RWPE1 (cell line): ENCODE measurements around the gene SSH2.

Experiments
- CTCF ChIA-PET: fragments of 350-600 bp; sonication (Branson Sonifier 250); formaldehyde crosslinking; extraction: SDS; loops from one replicate; lab custom pipeline; 2021; lab: Yijun Ruan, JAX
- POLR2A ChIA-PET: fragments of 400-600 bp; formaldehyde crosslinking; extraction: SDS; loops from one replicate; lab custom pipeline; 2020; ENCODE audit warnings: antibody characterized with exemption; ENCODE audit not compliant: low non-redundant PET; lab: Yijun Ruan, JAX
- DNase-seq: peaks from one replicate; pipeline ENCODE4 v3.0.0; 2012; ENCODE audit warnings: low spot score
- H3K27ac ChIP-seq: fragments of 450-650 bp; 2 replicates; pipeline ENCODE4 v1.5.1; 2017
- TF ChIP-seq, protein P1 (sequence below): fragments of 450-650 bp; conservative IDR thresholded peaks from 2 replicates; pipeline ENCODE4 v1.5.1; 2017; ENCODE audit warnings: low read depth, mild to moderate bottlenecking

The SSH2 gene

DNA sequence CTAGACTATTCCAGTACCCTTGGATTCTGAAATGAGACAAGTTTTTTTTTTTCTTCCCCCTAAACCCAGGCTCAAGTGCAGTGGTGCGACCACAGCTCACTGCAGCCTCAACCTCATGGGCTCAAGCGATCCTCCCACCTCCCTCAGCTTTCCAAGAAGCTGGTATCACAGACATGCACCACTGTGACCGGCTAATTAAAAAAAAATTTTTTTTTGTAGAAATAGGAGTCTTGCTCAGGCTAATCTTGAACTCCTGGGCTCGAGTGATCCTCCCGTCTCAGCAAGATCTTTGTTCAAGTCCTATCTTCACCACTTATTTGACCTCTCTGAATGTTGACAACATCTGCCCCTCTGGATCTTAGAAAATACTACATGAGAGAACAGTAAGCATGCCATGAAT lies 280.7 kb downstream of the SSH2 start:
- TF ChIP-seq, protein P1, sequence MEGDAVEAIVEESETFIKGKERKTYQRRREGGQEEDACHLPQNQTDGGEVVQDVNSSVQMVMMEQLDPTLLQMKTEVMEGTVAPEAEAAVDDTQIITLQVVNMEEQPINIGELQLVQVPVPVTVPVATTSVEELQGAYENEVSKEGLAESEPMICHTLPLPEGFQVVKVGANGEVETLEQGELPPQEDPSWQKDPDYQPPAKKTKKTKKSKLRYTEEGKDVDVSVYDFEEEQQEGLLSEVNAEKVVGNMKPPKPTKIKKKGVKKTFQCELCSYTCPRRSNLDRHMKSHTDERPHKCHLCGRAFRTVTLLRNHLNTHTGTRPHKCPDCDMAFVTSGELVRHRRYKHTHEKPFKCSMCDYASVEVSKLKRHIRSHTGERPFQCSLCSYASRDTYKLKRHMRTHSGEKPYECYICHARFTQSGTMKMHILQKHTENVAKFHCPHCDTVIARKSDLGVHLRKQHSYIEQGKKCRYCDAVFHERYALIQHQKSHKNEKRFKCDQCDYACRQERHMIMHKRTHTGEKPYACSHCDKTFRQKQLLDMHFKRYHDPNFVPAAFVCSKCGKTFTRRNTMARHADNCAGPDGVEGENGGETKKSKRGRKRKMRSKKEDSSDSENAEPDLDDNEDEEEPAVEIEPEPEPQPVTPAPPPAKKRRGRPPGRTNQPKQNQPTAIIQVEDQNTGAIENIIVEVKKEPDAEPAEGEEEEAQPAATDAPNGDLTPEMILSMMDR, result no peak
- DNase-seq, result no peak
- CTCF ChIA-PET, result no interaction called here
- POLR2A ChIA-PET, result no interaction called here
- peak overlapping the region; percentile 39; the same call in 1 of the 2 replicates for H3K27ac ChIP-seq

DNA sequence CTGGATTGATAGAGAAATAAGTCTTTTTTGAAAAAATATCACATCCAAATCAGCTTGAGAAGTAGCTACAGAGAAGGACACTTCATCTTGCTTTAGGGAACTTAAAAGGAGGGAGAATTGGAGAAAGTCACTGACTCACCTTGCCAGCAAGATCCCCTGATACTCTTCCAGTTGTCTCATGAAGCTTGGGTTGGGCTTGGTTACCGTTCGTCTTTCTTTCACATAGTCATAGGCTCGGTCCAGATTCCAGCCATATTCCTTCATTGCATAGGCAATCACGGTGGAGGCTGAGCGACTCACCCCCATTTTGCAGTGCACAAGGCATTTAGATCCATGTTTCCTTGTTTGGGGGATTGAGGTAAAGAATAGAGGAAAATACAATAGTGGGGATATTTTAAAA lies 282.0 kb downstream of the SSH2 start:
- TF ChIP-seq, protein P1, result no peak
- ChIA-PET POLR2A (no interaction called here), CTCF (interaction anchor here (0.6 kb wide), 1 partner anchor 736 kb away, joined by 4 read pairs; no protein-coding TSS in a partner anchor)
- H3K27ac ChIP-seq, result peak overlapping the region; percentile 93
- DNase-seq, result no peak

DNA sequence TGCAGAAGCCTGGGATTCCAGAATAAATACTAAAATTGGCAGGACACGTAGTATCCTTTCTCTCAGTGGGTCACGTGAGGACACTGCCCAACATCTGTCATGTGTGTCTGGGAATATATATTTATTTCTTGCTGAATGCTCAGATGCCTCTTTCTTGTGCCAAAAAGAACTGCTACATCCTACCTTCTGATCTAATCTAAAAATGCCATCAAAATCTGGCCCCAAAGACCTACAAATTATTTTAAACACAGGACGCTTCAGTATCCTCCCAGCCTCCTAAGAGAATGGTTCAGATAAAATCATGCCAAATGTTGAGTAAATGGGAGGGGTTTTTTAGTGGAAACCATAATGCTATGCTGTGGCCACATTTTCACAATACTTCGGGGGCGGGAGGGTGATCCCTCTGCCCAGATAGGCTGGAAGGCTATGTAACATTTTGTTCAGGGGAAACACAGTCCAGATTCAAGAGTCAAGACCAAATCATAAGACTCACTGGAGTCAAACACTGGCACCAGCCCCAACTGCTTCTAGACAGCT lies 284.4 kb downstream of the SSH2 start:
- DNase-seq, result no peak
- peak overlapping the region; percentile 93 for H3K27ac ChIP-seq
- ChIA-PET CTCF (no interaction called here), POLR2A (no interaction called here)
- TF ChIP-seq, protein P1, result no peak

DNA sequence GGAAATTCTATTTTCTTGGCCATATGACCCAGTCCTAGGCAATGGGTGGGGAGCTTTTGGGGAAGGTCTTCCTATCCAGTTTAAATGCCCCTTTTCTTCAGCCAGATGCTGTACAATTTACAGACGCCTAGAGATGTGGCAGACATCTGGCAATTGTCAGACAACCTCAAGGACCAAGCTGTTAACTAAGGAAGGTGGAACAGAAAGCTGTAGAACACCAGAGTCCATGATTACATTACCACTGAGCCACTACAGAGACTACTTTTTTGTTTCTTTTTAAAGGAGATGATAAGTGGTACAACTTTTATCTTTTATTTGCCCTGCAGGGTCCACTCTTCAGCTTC lies 286.2 kb downstream of the SSH2 start:
- ChIA-PET CTCF (interaction anchor here (1.1 kb wide), 1 partner anchor 26 kb away, joined by 3 read pairs; no protein-coding TSS in a partner anchor), POLR2A (no interaction called here)
- TF ChIP-seq, protein P1, result no peak
- no peak for DNase-seq
- H3K27ac ChIP-seq, result peak overlapping the region; percentile 93

DNA sequence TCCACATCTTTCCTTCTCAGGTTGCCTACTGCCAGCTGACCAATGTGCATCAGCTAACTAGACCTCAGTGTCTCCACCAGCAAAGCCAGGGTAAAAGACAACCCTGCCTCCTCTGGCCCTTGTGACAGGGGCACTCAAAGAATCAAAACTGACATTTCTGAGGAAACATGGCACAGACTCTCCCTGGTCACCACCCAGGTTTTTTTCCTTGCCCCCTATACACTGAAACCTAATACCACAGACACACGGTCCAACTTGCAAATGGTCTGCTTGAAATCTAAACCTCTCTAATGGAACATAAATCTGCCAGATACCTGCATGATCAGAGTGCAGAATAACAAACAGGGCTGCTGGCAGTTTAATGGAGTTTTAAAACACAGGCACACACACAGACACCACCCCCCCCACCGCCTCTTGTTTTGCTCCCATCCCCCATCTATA lies 287.8 kb downstream of the SSH2 start:
- ChIA-PET POLR2A (no interaction called here), CTCF (interaction anchor here (0.6 kb wide), 2 partner anchors 143 to 250 kb away, joined by 4 to 5 read pairs; no protein-coding TSS in a partner anchor)
- H3K27ac ChIP-seq, result peak overlapping the region; percentile 41; the same call in 1 of the 2 replicates
- no peak for DNase-seq
- TF ChIP-seq, protein P1, result no peak

DNA sequence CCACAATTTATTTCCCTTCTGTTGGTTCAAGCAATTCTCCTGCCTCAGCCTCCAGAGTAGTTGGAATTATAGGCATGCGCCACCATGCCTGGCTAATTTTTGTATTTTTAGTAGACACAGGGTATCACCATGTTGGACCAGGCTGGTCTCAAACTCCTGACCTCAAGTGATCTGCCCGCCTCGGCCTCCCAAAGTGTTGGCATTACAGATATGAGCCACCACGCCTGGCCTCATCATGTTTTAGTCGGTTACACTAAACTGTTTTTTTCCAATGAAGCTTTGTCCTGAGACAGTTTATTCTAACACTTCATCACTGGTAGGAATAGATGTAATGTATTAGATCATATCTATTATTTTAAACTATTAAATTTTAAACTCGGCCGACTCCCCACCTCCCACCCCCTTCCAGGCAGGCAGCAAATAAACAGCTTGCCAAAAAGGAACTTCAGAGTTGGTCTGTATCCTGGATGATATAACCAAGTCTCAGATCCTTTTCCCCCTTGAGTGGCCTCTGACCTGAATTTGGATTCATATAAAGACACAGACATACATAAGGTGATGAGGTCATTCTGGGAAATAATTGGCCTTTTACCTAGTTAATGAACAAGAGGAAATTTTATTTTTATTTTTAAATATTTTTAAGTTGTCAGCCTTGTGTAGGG lies 288.9 kb downstream of the SSH2 start:
- CTCF ChIA-PET, result interaction anchor here (0.7 kb wide), 1 partner anchor 168 kb away, joined by 4 read pairs; no protein-coding TSS in a partner anchor
- H3K27ac ChIP-seq, result peak overlapping the region; percentile 59
- POLR2A ChIA-PET, result no interaction called here
- TF ChIP-seq, protein P1, result no peak
- DNase-seq, result no peak
